SU-DHL-6 (cell line): ENCODE results near the gene ALX4.

ENCODE experiments used
- CTCF ChIP-seq: fragments of 200-600 bp; sonication (generic); IDR thresholded peaks from one replicate; pipeline ENCODE4 v1.5.1; 2017; ENCODE audit warnings: antibody characterized with exemption, mild to moderate bottlenecking, low read length, moderate library complexity; ENCODE audit not compliant: insufficient read depth, poor library complexity, severe bottlenecking
- EZH2phosphoT487 ChIP-seq: fragments of 200-600 bp; sonication (generic), shearing (Covaris generic); conservative IDR thresholded peaks from 2 replicates; pipeline ENCODE4 v1.6.1; 2018; ENCODE audit warnings: mild to moderate bottlenecking, antibody characterized with exemption, low read length, moderate library complexity, mixed read lengths

GRCh38 chr11:44270403-44271273, 39.3 kb downstream of the ALX4 start:
- TF ChIP-seq CTCF (no peak), EZH2phosphoT487 (no peak)
